Parathyroid adenoma (tissue), 2 donors: Measurements from ENCODE around the gene BCL7B.
A peak's percentile ranks its signal among the peaks of the same experiment; 100 is the strongest.

Experiments
- H2AFZ ChIP-seq: fragments of 300-600 bp; sonication (generic); one replicate; pipeline ENCODE4 v1.7.0; 2017; ENCODE audit warnings: antibody characterized with exemption, mild to moderate bottlenecking
- H3K27ac ChIP-seq: fragments of 300-600 bp; sonication (generic); one replicate; pipeline ENCODE4 v1.7.0; 2017
- H3K27me3 ChIP-seq: fragments of 300-600 bp; sonication (generic); one replicate; pipeline ENCODE4 v1.7.0; 2017; ENCODE audit warnings: low read length; ENCODE audit not compliant: control insufficient read depth, insufficient read depth
- H3K36me3 ChIP-seq: fragments of 300-600 bp; sonication (generic); one replicate; pipeline ENCODE4 v1.7.0; 2017; ENCODE audit warnings: low read length; ENCODE audit not compliant: control insufficient read depth, insufficient read depth
- H3K4me1 ChIP-seq: fragments of 300-600 bp; sonication (generic); one replicate; pipeline ENCODE4 v1.7.0; 2017; ENCODE audit warnings: control low read depth
- H3K4me2 ChIP-seq: fragments of 300-600 bp; sonication (generic); one replicate; pipeline ENCODE4 v1.7.0; 2017; ENCODE audit warnings: low read length
- H3K4me3 ChIP-seq: fragments of 300-600 bp; sonication (generic); one replicate; pipeline ENCODE4 v1.7.0; 2017; ENCODE audit warnings: low read depth, low read length
- H3K79me2 ChIP-seq: fragments of 300-600 bp; sonication (generic); one replicate; pipeline ENCODE4 v1.7.0; 2017; ENCODE audit warnings: control low read depth
- H3K9ac ChIP-seq: fragments of 300-600 bp; sonication (generic); one replicate; pipeline ENCODE4 v1.7.0; 2017; ENCODE audit warnings: mild to moderate bottlenecking
- H3K9me3 ChIP-seq: fragments of 300-600 bp; sonication (generic); one replicate; pipeline ENCODE4 v1.7.0; 2017; ENCODE audit warnings: low read length; ENCODE audit not compliant: control insufficient read depth
- CTCF ChIP-seq: fragments of 300-600 bp; sonication (generic); IDR thresholded peaks from one replicate; pipeline ENCODE4 v1.7.0; 2017; ENCODE audit warnings: antibody characterized with exemption, mild to moderate bottlenecking
- donor health status: primary hyperparathyroidism.

Gene BCL7B

GRCh38 chr7:73557397-73558257, at the start of gene BCL7B:
Gene BCL7B, minus strand, starts transcription at chr7:73557690. Its CDS starts 112 bp downstream, at chr7:73557578.
- Histone ChIP-seq H2AFZ (peak within 1 kb of the TSS; percentile 97), H3K9ac (peak within 1 kb of the TSS; percentile 97), H3K36me3 (no peaks in the 10 kb centered on the region), H3K27me3 (no peaks in the 10 kb centered on the region), H3K4me1 (peaks cover 6% of the 10 kb centered on the region), H3K27ac (peak within 1 kb of the TSS; percentile 98), H3K79me2 (peaks cover 37% of the 10 kb centered on the region), H3K4me3 (peak within 1 kb of the TSS; percentile 74), H3K9me3 (no peaks in the 10 kb centered on the region), H3K4me2 (peak within 1 kb of the TSS; percentile 78)
- no peak for TF ChIP-seq CTCF

- H3K27me3 ChIP-seq = no peaks in the 10 kb centered on the region
These were observed 48.2 kb upstream of the BCL7B start for GRCh38 chr7:73605601-73606220.

GRCh38 chr7:73602721-73603651, 45.5 kb upstream of the BCL7B start:
- H3K9me3 ChIP-seq = no peaks in the 10 kb centered on the region
- no peaks in the 10 kb centered on the region for H3K4me1 ChIP-seq
- no peaks in the 10 kb centered on the region for H3K79me2 ChIP-seq
- H3K4me3 ChIP-seq = no peak overlapping the region
- H2AFZ ChIP-seq = no peak overlapping the region
- no peak for TF ChIP-seq CTCF
- H3K9ac ChIP-seq = no peak overlapping the region
- no peak overlapping the region for H3K27ac ChIP-seq
- H3K4me2 ChIP-seq = no peak overlapping the region
- no peaks in the 10 kb centered on the region for H3K36me3 ChIP-seq
- H3K27me3 ChIP-seq = no peaks in the 10 kb centered on the region

More at GRCh38 chr7:73605601-73606220, 48.2 kb upstream of the BCL7B start:
- Histone ChIP-seq H3K9ac (no peak overlapping the region), H2AFZ (no peak overlapping the region), H3K4me3 (no peak overlapping the region), H3K27ac (no peak overlapping the region), H3K9me3 (no peaks in the 10 kb centered on the region), H3K4me1 (no peaks in the 10 kb centered on the region), H3K79me2 (no peaks in the 10 kb centered on the region), H3K36me3 (no peaks in the 10 kb centered on the region), H3K4me2 (no peak overlapping the region)
- TF ChIP-seq CTCF = no peak

- H3K27me3 ChIP-seq = no peaks in the 10 kb centered on the region
These were observed 42.4 kb upstream of the BCL7B start for GRCh38 chr7:73599916-73600315.

More at GRCh38 chr7:73599916-73600315, 42.4 kb upstream of the BCL7B start:
- Histone ChIP-seq H3K27ac (no peak overlapping the region), H3K9me3 (no peaks in the 10 kb centered on the region), H3K4me3 (no peak overlapping the region), H2AFZ (no peak overlapping the region), H3K79me2 (no peaks in the 10 kb centered on the region), H3K9ac (no peak overlapping the region), H3K36me3 (no peaks in the 10 kb centered on the region), H3K4me1 (no peaks in the 10 kb centered on the region), H3K4me2 (no peak overlapping the region)
- TF ChIP-seq CTCF = no peak
